NCI-H1417 (cell line): ENCODE data around the gene TTLL8.
"Not testable (repeated sequence)": the region's sequence is repeated elsewhere in the genome, so short reads cannot be mapped to it uniquely, and the experiment has no call there.

Source experiments
- DNase-seq, 3 experiments: peaks; one replicate each; lab custom pipeline; 2025; lab: John Stamatoyannopoulos, UW

The TTLL8 gene

DNA sequence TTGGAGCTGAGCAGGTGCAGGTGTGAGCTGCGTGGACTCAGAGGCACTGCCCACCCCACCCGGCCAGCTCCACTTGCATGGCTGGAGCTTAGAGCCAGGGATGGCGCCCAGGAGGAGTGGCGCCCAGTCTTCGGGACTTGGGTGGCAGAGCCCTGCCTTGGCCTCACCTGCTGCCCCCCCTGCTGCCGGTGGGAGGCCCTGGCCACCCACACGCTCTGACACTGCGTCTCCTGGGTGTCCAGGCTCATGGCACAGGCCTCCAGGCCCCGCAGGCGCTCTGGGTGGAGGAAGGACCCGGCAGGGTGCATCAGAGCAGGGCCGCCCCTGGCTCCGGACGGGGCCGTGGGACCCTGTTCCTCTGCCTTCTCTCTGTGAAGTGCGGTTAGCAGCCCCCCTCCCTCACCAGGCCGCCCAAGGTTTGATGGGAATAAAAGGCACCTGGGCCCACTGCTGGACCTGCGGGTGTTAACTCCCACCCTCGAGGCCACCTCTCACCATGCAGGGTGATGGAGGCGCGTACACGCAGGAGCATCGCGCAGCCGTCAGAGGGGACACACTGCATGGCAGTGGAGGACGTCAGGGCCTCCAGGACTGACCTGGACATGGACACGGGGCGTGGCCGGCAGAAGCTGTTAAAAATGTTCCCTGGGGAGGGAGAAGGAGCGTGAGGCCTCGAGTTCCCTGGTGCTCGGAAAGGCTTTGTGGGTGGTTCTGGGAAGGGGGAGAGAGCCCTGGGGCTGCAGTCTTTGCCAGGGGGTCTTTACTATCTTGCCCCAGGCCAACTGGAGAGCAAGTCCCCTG, 57.3 kb downstream of the TTLL8 start:
- peak in 1 of 3 experiments; percentile 2 for DNase-seq

DNA sequence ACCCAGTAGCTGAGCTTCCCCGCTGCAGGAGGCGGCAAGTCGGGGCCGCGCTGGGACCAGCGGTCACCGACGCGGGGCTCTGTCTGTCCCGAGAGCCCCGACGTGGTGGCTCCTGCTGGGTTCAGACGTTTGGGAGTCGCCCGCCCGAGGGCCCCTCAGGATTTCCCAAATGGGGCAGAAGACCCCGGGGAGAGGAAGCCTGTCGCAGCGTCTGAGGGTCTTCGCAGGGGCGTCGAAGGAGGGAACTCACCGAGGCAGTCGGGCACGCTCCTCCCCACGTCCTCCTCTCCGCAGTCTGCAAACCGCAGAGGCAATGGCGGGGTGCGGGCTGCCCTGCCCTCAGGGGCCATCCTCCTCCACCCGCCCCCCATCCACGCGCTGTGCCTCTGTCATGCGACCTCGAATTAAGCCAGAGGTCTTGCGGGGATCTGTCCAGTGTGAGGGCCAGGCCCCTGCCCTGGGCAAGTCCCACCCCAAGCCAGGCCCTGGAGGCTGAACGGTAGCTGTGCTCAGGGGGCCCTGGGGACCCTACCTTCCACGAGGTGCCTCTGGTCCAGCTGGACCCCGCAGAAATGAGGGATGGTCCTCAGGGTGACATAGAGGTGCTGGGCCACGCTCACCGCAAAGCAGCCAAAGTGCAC, 58.0 kb downstream of the TTLL8 start:
- DNase-seq = no peak

GRCh38 chr22:49999063-49999945, 58.8 kb downstream of the TTLL8 start:
- DNase-seq = no peak

DNA sequence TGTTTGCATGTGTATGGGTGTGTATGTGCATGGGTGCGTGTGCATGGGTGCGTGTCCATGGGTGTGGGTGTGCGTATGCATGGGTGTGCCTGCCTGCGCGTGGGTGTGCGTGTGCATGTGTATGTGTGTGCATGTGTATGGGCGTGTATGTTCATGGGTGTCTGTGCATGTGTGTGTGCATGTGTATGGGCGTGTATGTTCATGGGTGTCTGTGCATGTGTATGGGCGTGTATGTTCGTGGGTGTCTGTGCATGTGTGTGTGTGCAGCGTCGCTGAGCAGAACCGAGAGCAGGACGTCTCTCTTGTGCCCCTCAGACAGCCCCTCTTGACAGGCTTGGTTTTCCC, 59.4 kb downstream of the TTLL8 start:
- no peak for DNase-seq

DNA sequence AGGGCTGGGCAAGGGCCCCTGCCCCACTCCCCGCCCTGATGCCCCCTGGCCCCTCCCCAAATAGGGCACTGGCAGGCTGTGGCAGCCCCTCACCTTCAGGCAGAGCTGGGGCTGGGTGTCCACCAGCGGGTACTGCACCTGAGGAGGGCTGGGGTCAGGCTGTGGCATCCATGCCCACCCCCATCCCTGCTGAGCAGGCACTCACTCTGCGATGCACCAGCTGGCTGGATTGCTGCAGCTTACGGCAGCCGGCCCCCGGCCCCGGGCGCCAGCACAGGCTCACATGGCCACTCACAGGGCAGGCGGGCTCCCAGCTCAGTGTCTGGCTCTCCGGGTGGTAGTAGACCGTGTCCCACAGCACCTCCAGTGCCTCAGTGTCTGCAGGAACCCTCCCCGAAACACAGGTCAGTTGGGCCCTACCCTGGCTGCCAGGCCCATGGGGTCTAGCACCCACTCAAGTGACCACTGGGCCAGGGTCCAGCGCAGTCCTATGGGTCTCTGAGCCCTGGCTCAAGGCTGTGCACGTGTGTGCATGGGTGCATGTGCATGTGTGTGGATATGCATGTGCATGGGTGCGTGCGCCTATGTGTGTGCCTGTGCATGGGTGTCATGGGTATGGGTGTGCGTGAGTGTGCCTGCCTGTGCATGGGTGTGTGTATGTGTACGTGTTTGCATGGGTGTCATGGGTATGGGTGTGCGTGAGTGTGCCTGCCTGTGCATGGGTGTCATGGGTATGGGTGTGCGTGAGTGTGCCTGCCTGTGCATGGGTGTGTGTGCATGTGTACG, 60.0 kb downstream of the TTLL8 start:
- DNase-seq = no peak

- peak in 1 of 3 experiments; percentile 21 for DNase-seq
These were observed 60.9 kb downstream of the TTLL8 start for GRCh38 chr22:49997251-49997599.

GRCh38 chr22:49996518-49997250, 61.4 kb downstream of the TTLL8 start:
- DNase-seq = no peak

- DNase-seq = no peak
These were observed 62.0 kb downstream of the TTLL8 start for GRCh38 chr22:49996119-49996517.

DNA sequence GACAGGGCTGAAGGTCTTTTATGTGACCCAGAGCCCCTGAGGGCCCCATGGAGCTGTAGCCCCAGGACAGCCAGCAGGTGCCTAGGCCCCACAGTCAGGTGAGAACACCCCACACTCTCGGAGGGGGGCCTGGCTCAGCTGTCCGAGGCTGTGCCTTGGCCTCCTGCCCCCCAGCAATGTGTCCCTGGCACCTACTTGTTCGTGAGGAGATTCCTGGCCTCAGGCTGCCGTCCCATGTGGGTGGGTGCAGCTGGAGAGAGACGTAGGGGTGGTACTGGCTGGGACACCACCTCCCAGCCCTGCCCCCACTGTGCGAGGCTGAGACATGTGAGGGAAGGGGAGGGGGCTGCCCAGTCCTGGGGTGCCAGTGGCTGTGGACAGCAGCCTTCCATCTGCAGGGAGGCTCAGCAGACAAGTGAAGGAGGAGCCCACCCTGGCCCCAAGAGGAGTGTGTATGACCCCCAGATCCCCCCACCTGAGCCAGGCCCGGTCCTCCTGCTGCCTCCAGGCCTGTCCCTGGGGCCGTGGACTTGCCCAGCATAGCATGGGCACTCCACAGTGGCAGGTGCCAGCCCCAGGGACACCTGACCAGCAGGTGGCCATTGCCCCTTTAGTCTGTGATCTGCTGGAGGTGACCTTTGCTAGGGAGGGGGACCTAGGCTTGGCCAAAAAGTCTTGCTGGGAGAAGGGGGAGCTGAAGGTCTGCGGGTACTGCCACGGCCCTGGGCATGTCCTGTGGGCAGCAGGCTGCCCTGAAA, 62.6 kb downstream of the TTLL8 start:
- no peak for DNase-seq

DNA sequence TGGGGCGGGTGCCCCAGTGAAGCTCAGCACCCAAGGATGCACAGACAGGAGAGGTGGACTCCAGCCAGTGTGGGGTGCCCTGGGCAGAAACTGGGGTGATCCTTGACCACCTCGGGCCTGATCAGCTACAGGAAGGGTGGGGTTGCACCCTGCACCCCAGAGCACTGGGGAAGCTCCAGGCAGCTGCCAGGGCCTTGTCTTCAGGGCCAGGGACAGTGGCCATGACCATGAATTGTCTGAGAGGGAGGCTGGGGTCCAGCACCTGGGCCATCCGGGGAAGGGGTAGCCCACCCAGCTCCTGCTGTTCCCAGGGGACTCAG, 63.1 kb downstream of the TTLL8 start:
- DNase-seq = no peak

DNA sequence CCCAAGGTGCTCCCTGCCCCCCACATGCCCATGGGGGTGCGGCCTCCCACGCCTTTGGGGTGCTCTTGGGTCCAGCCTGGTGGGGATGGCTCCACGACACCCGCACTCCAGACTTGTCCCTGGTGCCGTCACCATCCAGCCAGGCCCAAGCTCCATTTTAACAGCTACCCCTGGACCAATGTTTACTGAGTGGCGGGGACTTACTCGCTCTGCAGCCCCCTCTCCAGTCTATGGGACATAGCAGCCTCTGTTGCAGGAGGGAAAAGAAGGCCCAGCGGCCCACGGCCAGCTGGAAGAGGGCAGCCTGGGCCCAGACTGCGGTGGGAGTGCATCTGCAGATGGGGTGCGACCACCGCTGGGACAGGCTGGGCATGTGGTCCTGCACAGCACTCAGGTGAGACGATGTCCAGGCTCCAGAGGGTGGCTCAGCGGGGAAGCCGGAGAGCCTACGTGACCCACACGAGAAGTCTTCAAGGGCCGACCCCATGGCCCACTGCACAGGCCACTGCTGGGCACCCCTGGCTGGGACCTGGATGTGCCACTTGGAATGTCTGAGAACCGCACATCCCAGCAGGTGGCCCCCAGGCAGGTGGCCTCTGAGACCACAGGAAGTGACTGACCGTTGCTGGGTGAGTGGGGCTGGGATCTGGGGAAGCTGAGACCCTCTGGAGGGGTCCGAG, 63.6 kb downstream of the TTLL8 start:
- DNase-seq = no peak

DNA sequence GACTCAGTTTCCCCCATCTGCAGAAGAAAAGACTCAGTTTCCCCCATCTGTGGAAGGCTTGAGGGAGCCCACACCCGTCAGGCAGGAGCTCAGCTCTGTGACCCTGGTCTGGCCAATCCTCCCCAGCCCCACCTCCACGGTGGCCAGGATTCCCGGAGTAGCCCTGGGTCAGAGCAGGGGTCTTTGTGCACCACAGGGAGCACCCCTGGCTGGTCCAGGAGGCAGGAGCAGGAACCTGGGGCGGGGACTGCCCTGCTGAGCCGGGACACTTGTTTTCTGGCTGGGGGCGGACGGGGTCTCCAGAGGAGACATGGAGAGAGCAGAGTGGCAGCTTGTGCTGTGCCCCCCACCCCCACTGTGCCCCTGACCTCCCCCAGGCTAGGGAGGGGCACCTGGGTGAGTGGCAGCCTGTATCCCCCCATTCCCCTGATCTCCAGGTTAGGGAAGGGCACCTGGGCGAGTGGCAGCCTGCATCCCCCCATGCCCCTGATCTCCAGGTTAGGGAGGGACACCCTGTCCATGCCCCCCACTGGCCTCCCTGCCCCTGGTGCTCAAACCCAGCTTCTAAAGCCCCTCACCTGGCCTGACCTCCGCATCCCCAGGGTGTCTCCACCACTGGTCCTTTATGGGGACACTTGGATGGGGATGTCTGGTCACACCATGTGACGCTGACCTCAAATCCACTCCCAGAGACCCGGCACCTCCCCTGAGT, 64.3 kb downstream of the TTLL8 start:
- no peak for DNase-seq

- no peak for DNase-seq
These were observed 65.0 kb downstream of the TTLL8 start for GRCh38 chr22:49992921-49993648.

DNA sequence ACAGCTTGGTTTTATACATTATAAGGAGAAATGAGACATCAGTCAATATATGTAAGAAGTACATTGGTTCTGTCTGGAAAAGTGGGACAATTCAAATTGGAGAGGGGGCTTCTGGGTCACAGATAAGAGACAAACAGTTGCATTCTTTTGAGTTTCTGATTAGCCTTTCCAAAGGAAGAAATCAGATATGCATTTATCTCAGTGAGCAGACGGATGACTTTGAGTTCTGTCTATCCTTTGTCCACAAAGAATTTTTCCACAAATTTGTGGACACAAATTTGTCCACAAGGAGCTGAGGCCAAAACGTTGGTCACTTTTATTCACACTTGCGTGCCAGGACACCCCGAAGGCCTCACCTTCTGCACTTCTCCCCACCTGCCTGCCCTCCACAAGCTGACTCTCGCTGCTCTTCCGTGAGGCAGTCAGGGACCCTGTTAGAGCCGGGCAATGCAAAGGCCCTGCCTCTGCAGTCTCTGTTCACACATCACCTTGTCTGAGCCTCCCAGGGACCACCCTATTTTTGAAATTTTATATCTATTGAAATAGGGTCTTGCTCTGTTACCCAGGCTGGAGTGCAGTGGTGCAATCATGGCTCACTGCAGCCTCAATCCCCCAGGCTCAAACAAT, 66.1 kb downstream of the TTLL8 start:
- no peak for DNase-seq

DNA sequence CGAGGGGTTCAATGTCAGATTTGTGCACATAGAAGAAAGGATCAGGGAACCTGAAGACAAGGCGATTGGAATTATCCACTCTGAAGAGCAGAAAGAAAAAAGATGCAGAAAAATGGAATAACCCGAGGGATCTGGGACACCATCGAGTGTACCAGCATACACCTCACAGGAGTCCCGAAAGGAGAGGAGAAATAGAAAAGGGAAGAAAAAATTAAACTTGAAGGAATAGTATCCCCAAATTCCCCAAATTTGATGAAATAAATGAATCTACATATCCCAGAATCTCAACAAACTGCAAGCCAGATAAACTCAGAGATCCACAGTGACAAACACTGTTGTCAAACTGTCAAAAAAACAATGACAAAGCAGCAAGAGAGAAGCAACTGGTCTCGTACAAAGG, 66.9 kb downstream of the TTLL8 start:
- no peak for DNase-seq

- DNase-seq = not testable (repeated sequence)
These were observed 68.3 kb downstream of the TTLL8 start for GRCh38 chr22:49989826-49990225.

GRCh38 chr22:49986325-49986724, 71.8 kb downstream of the TTLL8 start:
- no peak for DNase-seq
